Activated T-helper 1 cell treated with Interleukin-2 at 50 U/mL for 16 hours (primary cell): ENCODE data around the gene YPEL1.

Source experiments
- DNase-seq: peaks from one replicate; pipeline ENCODE4 v3.0.0-alpha.2; 2020; ENCODE audit warnings: low read depth

YPEL1 gene, protein sequence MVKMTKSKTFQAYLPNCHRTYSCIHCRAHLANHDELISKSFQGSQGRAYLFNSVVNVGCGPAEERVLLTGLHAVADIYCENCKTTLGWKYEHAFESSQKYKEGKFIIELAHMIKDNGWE

DNA sequence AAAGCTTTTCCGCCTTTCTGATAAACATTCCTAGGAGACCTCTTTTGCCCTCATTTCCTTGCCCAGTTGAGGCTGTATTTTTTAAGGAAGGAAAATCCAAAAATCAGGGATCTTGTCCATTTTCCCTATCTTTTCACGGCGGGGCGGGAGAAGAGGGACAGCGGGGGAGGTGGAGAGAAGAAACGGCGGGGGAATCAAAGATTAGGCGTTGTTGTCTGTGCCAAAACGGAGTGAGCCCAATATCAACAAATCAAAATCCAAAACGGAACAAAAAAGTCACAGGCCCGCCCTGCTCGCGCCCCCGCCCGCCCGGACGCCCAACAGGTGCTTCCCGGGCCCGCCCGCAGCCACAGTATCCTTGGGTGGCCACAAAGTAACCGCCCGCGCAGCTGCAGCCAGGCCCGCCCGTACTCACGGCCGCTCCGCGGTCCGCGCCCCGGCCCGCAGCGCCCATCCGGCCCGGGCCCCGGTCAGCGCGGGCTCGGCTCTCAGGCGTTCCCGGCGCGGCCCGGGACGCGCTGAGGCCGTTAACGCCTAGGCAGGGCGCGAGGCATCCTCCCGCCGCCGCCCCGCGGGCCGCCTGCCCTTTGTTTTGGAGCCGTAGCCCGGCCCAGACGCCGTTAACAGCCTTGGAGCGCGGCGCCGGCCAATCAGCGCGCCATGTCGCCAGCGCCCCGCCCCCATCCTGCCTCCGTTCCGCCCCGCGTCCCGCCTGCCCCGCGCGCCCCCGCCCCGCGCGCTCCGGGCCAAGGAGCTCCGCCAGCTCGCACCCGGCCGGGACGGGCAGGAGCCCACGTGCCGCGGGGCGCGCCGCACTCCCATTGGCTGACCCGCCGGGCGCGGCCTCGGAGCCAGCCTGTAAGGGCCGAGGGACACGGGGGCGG is at the start of gene YPEL1:
YPEL1 (minus strand) TSS at position 595 of the 884 bp plus-strand sequence. CDS start 25,050 bp downstream, outside the sequence.
- peak; percentile 96 for DNase-seq

DNA sequence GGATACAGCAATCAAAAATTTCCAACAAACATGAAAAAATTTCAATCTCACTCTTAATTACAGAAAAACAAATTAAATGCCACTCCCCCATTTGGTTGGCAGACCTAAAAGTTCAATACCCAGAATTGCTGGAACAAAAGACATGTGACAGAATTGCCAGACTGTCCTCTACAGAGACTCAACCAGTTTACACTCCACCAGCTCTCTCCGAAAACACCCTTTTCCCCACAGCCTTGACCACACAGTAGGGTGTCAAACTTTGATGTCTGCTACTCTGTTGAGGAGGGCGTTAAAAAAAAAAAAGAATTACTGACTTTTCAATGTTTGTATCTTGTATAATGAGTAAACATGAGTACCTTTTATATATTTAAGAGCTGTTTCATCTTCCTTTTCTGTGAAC is 44.7 kb upstream of the YPEL1 start:
- no peak for DNase-seq

DNA sequence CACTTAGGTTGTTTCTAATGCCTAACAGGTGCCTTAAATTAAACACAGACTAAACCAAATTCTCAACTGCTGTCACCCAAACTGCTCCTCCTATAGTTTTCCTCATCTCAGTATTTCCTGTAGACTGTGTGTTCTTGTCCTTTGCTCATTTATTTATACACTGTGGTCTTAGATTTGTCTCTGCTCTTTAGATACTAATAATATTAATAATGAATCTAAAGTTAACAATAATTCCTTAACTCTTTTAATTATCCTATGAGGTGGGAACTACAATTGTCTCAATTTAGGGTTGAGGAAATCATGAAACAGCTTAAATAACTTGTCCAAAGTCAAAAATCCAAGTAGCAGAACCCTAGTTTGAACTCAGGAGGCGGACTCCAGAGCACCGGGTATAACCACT is 43.9 kb upstream of the YPEL1 start:
- no peak for DNase-seq

DNA sequence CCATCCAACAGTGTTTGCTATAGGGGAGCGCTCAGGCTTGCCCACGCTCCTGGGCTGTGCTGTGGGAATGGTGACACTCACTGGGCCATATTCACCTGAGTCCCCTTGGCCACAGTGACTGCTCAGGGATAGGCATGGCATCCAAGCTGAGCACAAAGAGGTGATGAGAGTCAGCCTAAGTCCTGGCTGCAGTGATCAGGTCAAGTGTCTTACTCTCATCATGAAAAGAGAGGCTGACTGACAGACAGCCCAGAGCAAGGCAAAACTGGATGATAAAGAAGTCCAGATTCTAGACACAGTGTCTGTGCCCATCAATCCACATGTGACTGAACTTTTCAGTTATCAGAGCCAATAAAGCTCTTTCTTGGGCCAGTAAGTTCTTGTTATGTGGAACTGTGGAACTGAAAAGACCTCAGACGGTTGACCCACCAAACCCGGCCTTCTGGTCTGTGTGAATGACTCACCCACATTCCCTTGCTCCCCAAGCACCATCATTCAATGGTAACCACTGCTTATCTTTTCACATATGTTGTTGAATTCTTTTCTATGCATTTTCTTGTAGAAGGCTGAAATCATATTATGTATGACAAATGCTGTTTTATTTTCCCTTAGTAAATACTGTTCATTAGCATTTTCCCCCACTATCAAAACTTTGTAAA is 43.2 kb upstream of the YPEL1 start:
- DNase-seq, result no peak

DNA sequence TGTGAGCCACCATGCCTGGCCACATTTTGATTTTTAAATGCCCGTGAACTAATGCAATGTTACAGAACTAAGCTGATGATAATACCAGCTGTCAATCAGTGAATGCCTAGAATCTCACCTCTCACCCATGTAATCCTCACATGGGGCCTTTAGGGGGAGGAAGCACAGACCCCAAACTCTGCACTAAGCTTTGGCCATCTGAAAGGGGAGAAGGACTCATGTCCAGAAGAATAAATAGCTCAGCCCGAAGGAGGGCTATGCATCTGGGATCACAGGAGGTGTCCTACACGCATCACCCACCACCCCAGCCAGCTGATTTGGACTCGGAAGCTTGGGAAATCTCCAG is 36.0 kb upstream of the YPEL1 start:
- no peak for DNase-seq

DNA sequence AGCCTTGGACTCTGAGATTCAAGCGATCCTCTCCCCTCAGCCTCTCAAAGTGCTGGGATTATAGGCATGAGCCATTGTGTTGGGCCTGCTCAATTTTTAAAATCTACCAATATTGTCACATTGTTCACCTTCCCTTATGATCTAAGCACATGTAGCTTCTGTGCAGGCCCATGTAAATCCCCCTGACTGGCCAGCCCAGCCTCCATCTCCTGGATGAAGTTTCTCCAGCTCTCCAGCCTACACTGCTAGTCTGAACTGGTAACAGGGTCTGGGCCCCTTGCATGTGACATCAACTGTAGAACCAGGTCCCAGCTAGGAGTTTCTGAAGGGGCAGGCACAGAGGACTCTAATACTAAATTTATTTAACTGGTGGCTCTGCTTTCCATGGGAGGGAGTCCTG is 32.8 kb upstream of the YPEL1 start:
- no peak for DNase-seq

DNA sequence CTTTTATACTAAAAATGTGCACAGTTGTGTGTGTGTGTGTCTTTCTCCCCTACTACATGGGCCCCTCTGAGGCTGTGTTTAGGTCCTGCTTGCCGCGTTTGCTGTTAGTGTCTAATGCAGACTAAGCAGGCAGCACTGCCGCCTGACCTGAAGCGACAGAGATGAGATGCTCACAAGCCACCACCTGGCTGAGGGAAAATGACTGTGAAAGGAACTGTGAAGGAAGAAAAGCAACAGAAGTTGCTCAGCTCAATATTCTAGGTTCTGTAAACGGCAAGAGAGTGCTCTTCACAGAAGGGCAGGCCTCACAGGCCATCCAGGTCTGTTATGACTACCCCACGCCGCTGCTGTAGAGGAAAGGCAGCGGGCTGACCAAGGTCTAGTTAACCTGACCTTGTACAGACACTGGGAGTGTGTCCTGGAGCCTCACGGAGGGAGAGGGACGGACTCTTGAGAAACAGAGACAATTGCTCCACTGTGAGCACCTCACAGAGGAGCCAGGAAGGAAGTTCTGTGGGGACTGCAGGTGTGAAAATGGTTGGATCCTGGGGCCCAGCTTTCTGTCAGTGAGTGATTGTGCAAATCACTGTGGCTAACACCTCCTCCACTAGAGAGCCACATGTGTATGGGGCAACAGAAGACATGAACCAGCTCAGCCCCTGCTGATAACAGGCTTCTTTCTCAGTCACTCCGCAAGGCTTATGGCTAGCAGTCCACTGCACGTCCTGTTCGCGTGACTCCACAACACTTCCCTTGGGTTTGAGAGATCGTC is 31.3 kb upstream of the YPEL1 start:
- peak; percentile 39 for DNase-seq

DNA sequence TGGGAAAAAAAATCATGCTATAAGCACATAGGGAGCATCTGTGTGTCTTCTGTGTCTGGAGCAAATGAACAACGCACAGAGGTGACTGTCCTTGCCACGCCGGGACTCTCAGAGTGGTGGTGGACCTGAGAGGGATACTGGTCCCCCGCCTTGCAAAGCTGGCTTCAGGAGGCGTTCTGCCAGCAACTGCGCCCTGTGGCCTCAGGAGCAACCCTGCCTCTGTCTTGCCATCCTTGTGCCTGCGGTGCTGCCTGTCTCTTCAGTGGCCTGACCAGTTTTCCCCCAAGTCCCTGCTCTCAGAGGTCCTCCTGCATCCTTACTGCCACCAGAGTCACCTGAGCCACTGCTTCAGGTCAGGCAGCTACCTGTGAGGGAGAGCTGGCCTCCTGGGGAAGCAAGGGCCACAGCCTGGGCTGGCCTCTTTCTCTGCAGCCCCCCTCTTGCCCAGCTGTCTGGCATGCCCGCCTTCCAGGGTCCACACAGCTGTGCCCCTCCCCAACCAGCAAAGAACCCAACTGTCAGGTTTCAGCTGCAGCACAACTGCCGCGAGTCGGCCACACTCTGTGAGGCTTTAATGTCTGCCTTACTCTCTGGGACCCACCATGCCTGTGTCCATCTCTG is 30.4 kb upstream of the YPEL1 start:
- no peak for DNase-seq

DNA sequence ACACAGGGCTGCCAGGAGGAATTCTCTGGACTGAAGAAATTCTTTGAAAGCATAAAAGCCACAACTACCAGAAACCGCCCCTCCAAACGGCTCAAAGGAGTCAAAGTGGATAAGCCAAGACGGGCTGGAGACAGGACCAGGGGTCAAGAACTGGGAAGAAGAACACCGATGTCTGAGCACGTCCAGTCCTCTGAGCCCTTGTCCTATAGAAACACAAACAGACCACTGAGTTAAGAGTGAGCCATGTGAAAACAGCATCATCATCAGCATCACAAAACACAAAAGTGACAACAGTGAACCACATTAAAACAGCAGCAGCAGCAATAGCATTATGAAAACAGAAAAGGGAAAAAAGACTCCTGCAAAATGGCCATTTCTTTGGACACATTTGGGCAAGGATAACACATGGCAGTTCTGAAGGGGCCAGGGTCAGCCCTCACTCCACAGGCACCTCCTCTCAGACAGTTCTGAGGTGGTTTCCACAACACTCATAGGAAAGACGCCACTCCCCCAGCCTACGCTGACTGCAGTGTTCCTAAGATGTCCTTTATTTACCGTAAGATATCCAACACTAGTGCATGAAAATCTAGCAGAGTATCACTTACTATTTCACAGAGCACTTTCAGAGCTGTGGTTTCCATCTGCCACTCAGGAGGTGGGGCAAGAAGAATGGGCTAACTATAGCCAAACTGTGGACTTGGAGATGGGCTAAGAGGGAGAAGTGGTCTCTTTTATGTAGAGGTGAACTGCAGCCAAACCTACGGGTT is 28.6 kb upstream of the YPEL1 start:
- no peak for DNase-seq

DNA sequence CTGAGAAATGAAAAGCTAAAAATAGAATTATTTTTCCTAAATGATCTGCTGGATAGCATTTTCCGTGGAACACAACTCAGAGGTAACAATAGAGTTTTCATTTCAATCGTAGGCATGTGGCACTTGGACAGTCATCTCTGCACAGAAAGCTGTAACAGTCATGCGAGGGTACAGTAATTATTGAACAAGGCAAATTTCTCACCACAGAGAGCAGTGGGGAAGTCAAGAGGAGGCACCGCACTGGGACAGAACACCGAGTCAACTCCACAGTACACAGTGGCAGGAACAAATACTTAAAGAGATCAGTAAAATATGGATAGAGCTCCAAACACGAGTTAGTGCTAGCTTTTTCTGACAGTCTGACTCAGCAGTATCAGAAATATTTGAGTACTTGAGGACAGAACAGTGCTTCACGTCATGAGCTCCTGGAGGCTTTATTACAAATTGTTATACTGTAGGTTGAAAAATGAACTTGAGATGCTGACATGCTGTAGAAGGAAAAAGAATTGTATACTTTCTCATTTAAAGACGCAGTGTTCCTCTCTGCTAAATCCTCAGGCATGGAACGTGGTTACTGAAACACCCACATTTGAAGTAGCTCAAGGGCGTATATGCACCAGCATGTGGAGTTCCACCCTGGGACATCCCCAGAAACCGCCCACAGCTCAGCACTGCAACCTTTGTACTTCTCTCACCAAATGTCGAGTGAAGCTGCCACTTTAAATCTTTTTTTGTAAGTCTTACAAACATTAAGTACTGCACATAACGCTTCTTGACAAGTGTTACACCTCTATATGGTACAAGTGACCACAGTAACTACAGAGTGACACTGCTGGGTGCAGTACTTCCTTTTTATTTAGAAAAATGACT is 27.4 kb upstream of the YPEL1 start:
- DNase-seq, result no peak

DNA sequence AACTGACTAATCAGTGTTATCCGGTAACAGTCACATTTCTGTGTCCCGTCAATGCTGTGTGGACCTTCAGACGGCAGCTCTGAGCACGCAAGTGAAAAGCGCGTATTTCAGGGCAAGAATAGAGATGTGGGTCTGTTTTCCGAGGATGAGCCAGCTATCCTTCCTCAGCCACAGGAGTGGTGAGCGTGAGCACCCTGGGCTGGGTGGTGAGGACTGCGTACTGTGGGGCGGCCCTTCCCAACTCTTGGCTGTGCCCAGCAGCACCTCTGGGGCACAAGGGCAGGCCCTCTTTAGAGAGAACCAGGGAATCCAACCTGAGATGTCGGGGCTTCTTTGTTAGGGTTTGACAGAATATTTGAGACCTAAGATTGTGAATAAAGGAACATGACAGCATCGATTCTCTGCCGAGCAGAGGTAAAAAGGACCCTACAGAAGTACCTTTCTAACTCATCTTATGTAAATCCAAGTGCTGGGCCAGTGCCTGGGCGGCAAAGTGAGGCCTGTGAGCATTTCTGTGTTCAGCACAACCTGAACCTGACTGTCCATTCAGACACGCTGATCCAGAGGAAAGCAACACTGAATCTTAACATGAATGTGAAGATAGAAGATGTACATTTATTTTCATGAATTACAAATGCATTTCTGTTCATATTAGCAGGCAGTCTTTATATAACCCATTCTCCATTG is 26.5 kb upstream of the YPEL1 start:
- no peak for DNase-seq

DNA sequence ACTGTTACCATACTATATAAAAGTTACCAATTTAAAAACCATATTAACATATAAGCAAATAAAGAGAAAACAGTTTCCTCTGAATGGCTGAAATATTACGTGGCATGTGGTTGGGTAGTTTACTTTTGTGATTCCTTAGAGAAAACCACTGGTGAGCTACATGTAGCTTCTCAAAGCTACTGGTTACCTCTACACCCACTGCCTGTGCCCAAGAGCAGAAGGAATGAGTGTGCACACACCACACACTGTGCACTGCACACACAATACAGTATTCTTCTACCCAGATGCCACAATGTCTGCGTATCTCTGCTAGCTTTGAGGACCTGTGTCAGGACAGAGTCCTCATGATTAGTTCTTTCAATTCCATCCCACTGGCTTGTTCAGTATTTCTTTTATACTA is 25.5 kb upstream of the YPEL1 start:
- DNase-seq, result no peak

DNA sequence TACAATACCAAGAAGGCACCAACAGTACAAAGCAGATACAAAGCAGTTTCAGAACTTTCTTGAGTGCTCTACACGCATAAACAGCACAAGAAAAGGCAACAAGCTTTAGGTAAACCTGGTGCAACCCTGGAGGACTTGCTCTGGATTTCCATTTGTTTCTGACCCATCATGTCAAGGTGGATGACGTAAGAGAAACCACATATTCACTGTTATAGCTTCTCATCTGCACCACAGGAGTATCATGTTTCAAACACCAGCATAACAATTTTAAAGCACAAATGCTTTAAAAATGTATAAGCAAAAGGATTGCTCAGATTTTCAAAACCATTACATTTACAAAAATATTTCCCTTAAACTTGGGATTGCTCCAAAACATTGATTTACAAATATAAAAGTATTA is 25.0 kb upstream of the YPEL1 start:
- DNase-seq, result no peak

DNA sequence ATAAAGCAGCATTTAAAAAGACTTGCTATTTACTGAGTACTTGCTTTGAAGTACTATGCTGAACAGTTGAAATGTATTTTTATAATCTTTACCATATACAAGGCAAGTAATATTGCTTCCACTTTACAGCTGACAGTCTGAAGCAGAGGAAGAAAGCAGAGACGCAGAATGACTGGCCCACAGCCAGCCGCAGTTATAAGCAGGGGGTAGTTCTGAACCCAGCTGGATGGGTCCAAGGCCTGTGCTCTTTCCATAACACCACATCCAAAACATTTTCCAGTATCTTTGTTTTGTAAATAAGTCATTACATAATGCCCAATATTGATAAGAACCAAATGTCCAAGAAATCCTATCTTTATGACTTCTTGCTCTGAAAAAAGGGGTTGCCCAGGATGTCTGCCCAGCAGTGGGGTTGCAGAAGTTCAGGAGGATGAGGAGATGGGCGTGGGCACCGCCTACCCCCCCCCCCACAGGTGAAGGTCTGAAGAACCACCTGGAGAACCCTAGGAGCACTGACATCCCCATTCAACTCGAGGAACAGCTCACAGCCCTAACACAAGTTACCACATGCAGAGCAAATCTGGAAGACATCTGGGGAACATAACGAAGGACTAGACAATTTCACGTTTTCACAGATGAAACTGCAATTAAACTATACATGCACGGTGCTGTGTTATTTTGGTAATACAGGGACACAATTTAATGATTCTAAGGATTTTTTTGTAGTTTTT is 24.2 kb upstream of the YPEL1 start:
- no peak for DNase-seq

DNA sequence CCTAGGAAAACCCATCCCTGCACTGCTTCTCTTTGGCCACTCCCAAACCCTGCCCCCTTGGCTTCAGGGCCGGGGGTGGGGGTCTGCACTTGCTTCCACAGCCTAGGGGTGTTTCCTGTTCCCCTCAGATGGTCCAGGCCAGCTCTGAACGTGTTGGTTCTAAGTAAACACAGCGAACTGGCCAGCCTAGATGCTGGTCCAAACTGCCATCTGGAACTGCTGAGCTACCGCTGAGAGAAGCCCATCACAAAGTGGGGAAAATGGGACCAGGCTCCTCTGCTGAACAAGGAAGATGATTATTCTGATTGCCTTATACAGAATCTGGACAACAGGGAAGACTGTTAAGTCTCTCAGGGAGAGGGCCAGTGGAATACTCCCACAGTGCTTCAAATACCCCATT is 23.5 kb upstream of the YPEL1 start:
- DNase-seq, result no peak

DNA sequence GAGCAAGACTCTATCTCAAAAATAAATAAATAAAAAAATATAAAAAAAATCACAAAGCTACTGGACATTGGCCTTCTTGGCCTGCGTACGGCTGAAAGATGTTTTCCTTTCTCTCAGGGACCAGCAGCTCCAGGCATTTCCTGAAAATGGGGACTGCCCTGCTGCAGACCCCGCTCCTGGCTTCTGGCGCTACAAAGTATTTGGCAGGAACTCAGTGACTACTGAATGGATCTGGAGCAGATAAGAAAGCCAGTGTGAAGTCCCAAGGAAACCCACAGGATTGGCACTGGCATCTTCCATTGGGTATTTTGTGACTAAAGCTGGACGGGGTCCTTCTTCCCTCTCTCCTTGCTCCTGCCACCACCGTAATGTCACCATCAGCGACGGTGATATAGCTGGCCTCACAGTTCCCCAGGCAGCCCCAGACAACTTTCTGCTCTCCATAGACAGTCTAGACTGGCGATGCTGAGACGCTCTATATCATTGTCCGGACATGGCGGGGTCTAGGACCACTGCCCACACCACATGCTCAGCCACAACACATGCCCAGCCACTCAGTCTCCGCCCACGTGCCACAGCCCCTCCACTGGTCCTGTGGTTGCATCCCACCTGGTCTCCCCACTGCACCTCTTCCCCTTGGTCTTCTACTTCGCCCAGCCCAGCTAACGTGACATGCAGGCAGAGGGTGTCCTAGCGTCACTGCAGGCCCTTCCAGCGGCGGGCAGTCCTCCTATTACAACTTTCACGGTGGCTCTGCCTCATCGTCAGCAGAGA is 22.7 kb upstream of the YPEL1 start:
- no peak for DNase-seq

DNA sequence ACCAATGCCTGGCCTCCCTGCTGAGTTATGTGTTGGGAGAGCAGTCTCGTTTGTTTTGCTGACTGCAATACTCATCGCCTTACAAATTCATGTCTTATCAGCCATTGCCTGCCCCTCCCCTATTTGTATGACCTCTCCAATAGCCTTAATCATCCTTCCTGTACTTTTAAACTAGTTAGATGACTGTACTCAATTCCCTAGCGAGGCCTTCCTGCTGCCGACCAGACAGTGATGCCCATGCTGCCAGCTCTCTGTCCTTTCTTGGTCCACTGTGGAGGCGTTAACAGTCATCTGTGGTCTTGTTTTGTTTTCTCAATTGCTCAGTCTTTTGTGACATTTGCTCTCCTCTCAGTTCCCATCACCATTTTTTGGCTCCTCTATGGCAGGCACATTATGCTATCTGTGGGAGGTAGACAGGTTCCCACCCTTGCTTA is 20.3 kb upstream of the YPEL1 start:
- no peak for DNase-seq

DNA sequence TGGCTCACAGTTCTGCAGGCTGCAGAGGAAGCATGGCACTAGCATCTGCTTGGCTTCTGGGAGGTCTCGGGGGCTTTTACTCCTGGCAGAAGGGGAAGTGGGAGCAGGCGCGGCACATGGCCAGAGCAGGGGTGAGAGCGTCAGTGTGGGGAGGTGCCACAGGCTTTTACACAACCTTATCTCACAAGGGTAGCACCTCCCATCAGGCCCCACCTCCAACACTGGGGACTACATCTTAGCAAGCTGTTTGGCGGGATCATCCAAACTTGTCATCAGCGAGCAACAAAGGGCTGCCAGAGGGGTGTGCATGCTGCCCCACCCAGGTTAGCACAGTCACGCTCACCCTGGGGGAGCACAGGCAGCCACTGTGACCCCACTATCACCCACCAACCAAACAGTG is 18.9 kb upstream of the YPEL1 start:
- DNase-seq, result no peak
